CD4-positive, alpha-beta T cell treated with Interleukin-21 for 1 hour (primary cell): ENCODE results near the gene PCBP2.
A peak's percentile ranks its signal among the peaks of the same experiment; 100 is the strongest.

Experiments used
- DNase-seq: peaks from one replicate; pipeline ENCODE4 v3.0.0-alpha.2; 2020

The PCBP2 gene

DNA sequence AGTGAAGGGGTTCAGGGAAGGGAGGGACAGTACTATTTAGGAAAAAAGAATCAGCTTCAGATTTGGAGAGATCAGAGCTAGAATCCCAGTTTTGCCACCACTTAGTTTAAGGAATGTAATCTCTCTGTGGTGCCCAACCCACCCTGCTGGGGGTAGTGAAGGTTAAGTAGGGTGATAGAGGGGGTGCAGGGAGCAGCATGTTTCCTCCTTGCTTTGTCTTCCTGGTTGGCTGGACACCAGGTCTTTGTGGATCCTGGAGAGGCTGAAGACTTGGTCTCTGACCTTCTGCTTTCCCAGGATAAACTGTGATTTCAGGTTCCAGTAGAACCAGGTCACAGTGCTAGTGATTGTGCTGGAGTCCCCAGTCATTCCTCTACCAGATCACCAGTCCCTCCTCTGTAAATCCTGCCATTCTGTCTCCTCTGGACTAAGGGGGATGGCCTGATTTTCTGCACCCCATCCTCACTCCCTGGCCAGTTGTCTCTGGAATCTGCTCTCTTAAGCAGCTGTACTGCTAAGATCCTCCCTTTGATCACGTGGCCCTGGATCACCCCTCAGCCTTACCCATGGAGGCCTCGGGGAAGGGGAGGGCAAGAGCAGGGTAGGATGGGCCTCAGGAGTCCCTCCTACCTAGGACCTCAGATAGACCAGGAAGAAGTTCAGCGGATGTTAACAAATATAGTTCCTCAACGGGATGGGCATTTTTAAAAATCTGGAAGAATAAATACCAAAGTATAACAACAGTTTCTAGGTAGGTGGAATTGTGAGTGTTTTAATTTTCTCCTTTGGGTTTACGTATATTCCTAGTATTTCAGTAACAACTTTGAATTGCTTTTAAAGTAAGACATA lies 44.2 kb downstream of the PCBP2 start:
- DNase-seq, result no peak

DNA sequence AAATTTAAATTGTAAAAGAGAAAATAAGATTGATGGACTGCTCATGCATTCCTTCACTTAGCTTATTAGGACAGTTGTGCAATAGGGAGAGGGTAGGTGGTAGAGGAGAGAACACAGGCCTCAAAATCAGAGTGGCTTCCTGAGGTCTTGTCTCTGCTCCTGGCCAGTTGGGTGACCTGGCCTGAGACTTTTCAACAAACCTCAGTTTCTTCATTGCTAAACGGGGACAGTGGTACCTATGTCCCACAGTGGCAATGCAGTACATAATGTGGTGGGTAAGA lies 44.8 kb downstream of the PCBP2 start:
- no peak for DNase-seq

DNA sequence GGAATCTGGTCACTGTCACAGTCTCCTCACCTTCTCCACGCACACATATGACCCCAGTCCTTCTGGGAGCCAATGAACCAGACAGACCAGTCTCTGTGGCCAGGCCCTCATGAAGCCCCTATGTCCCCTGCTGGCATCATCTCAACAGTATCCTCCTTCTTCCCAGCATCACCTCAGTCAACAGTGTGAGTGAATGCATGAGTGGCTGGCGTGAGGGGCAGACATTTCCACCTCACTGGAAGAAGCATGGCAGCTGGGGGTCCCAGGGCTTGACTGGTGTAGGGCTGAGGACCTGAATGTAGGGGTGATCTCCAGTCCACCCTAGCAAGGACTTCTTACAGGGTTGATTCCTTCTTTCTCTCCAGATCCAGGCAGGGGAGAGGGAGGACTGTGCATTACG lies 45.6 kb downstream of the PCBP2 start:
- no peak for DNase-seq

DNA sequence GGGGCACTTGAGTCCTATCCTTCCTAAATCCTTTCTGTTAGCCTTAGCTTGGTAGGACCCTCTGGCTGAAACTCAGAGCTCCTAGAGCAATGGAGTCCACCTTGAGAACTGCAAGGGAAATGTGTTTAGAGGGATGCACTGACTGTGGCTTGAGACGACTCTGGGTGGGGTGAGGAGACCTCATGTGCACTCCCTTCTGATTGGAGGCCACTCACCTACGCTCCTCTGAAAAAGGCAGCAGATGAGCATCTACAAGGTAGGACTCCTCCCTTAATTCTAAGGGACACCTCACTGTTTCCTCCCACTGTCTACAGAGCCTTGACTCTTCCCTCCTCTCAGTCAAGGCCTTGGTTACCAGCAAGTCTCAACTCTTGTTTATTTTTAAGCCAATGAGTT lies 46.3 kb downstream of the PCBP2 start:
- peak; percentile 28 for DNase-seq

DNA sequence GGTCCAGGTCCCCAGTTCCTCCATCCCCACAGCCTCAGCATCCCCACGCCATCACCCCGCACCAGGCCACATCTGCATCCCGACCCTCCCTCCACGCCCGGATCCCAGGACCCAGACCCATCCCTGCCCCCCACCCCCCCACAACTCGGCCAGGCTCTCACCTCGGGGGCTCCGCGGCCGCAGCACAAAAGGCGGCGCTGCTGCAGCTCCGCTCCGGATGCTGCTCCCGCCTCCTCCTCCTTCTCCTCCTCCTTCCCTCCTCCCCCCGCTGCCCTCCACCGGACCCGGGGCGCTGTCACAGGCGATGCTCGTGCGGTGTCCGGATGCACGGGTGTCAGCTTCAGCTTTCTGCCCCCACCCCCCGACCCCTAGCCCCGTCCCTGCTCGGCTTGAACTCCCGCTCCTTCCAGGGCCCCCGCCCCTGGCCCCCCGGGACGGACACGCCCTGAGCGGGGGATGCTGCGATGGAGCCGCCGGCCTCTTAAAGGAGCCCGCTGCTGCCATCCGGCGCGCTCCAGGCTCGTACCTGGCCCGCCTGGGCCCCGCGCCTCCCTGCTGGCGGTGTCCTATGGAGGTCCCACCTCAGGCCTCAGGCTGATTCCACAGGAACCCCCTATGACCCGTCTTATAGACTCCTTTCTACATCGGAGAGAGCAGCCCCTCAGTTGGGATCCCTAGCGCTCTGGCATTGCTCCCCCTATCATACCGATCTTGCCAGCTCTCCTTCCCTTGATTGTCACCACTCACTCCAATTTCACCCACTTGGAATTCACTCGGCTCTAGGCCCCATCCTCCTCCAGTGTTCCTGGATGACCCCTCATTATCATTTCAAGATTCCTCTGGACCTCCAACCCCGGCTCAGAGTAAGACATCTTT lies 47.6 kb downstream of the PCBP2 start, which contains the start of gene MAP3K12:
Gene MAP3K12 (minus strand): TSS at position 193 of the 876 bp plus-strand sequence. CDS start 12,067 bp downstream, outside the sequence.
- peak; percentile 69 for DNase-seq

DNA sequence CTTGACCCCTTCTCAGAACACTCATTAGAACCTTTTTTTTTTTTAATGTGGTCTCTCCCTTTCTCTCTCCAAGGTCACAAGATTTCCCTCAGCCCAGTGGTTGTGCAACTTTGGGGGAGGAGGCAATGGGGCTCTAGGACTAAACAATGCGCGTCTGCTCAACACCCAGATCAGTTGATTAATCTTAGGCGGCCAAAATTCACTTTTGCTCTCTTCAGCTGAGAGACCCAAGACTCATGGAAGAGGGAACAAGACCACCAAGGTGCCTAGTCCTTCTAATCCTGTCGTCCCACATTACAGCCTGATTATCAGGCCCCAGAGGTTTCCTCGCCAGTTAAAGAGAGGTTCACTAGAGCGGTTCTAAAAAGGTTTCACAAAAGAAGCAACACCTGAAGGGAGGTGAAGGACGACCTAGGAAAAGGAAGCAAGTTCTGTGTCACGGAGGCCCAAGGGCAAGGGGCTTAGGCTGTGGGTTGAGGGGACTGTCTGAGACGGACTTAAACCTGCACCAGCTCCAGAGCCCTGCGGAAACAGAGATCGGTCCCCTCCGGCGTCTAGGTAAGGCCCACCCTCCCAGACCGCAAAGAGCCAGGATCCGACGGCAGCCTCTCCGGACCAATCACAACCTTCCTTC lies 48.4 kb downstream of the PCBP2 start:
- DNase-seq, result peak; percentile 46

DNA sequence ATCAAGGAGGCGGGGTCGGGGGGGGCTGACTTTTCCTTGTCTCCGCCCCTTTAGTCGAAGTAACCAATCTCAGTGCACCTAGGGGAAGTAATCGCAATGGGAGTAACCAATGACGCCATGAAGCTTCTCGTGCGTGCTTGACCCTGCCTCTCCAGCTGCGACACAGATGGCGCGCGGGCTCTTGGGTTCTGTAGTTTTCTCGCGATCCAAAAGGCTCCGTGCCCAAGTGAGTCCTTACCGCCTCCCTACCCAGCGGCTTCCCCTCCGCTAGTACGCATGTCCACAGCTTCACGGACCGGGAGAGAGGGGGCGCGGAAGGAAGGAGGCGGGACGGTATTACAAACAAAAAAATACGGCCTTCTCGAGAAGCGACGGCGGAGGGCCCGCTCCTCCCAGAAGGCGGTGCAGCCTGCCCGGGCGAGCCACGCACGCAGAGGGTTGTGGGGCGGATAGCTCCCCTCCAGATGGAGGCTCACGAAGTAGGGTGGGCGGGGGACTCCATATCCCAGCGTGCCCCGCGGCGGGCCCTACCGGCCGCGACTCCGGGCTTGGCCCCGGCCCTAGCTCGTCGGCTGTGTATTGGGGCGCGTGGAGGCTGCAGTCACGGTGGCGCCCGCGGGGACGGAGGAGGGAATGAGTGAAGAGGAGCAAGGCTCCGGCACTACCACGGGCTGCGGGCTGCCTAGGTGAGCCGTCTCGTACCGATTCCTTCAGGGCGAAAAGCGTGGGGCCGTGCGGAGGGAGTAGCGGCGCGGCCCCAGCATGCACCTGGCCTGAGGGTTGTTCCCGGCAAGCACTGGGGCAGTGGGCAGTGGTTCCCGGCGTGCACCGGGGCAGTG lies 49.1 kb downstream of the PCBP2 start, which contains the start of gene TARBP2:
Gene TARBP2 (plus strand): TSS at position 508 of the 839 bp plus-strand sequence. CDS start 126 bp downstream, at position 634.
- DNase-seq, result peak; percentile 100

DNA sequence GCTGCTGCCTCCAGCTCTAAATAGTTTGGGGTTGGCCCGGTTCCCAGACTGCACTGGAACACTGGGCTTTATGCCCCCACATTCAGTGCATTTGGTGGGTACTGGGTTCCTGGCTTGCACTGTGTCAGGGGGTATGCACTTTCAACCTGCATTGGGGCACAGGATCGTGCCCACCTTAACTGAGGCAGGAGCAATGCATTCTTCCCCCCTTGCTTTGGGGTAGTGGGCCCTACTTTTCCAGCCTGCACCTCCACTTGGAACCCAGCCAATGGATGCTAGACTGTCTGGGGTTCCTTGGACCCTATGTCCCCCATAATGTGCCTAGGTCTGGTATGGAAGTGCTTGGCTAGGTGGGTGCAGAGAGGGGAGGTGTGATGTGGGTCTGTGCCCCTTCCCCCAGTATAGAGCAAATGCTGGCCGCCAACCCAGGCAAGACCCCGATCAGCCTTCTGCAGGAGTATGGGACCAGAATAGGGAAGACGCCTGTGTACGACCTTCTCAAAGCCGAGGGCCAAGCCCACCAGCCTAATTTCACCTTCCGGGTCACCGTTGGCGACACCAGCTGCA lies 49.8 kb downstream of the PCBP2 start:
- DNase-seq, result no peak

DNA sequence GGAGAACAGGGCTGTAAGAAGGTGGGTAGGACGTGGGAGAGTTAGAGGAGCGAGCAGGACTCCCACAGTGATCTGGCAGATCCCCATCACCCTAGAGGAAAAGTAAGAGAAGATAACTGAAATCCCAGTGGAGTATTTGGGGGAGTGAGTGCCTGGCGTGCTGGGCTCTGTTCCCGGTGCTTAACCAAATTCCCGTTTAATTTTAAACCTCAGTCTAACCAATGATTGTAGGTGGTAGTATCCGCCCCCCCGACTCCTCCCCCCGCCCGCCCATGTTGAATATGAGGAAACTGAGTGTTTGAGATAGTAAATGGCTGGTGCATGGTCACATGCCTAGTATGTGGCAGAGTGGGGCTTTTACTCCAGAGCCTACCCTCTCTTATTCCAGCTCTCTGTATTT lies 50.4 kb downstream of the PCBP2 start:
- no peak for DNase-seq

DNA sequence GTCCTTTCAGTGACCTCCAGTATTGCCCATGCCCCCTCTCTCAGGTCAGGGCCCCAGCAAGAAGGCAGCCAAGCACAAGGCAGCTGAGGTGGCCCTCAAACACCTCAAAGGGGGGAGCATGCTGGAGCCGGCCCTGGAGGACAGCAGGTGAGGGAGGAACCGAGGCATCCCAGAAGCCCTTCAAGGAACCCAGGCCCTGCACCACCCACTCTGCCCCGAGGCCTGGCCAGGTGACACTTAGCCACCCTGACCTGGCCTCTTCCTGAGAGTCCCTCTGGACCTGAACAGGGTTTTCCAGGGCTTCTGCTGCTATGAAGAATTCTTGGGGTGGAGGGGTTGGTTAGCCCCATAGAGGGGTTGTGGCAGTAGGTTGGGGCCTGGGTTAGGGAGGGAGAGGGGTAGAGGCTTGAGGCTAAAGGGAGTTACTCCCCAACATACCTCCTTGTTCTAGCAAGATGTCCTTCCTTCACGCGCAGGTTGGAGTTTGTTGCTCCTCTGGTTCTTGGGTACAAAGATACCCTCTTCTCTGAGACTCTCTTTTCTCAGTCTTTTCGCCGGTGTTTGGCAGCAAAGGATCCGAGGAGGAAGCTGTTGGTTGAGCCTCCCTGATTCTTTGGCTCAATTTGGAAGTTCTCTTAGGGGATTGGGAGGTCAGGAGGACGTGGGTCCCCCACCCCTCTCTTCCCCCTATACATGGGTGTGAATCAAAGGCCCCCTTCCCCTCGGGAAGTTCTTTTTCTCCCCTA lies 51.3 kb downstream of the PCBP2 start:
- no peak for DNase-seq

DNA sequence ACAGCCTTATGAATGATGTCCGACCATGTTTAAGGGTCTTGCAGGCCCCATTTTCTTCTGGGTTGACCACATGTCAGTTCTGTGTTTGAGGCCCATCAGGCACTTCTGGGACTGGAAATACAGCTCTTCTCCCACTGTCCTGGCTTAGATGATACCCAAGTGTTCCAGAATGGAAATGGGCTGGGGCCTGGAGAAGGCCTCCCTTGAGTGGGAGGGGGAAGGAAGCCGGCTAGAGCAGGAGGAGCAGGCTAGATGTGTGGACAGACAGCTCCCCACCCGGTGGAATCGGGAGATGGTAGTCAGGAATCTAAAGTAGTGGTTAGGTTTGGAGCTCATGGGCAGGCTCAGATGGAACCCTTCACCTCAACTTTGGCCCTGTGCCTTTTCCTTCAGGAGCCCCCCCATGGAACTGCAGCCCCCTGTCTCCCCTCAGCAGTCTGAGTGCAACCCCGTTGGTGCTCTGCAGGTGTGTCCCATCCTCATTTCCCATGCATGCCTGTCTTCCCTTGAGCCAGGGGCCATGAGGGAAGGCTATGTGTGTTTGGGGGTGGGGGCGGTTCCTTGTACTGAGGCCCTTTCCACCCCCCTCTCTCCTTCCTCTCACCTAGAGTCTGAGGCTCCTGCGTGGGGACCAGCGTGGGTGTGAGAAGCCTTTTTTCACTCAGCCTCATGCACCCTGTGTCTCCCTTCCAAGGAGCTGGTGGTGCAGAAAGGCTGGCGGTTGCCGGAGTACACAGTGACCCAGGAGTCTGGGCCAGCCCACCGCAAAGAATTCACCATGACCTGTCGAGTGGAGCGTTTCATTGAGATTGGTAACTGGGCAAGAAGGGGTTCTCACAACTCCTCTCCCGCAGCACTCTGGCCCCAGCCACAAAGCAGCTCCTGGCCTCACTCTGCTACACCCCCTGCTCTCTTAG lies 52.4 kb downstream of the PCBP2 start:
- no peak for DNase-seq

DNA sequence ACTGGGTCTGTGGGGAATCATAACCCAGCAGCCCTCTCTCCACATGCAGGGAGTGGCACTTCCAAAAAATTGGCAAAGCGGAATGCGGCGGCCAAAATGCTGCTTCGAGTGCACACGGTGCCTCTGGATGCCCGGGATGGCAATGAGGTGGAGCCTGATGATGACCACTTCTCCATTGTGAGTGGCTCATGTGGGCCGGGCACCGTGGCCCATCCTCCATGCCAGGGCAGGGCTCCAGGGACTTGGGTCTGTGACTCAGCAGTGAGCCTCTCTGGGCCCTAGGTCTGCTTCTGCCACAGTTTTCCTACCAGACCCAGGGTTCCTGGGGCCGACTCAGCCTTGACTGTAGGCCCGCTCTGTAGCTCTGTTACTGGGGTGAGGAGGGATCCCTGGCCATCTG lies 53.2 kb downstream of the PCBP2 start:
- no peak for DNase-seq

DNA sequence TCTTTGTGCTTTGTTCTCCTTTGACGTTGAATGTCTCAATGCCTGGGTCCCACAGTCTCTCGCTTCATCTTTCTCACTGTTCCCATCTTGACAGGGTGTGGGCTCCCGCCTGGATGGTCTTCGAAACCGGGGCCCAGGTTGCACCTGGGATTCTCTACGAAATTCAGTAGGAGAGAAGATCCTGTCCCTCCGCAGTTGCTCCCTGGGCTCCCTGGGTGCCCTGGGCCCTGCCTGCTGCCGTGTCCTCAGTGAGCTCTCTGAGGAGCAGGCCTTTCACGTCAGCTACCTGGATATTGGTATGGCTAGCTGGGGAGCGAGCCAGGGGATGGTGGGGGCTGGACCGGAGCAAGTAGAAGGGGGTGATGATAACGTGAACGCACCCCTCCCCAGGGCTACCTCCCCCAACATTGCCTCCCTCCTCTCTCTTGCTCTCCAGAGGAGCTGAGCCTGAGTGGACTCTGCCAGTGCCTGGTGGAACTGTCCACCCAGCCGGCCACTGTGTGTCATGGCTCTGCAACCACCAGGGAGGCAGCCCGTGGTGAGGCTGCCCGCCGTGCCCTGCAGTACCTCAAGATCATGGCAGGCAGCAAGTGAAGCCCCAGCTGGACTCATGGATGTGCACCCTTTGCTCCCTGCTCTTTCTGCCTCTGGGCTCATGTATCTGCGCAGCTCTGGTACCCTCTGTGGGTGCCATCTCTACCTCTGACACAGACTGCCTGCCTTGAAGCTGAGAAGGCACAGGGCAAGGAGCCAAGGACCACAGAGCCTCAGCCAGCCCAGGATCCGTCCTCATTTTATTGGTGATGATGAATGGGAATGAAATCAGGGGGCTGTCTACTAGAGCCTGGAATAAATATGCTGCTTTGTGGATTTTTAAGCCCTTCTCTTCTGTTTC lies 53.9 kb downstream of the PCBP2 start:
- no peak for DNase-seq

DNA sequence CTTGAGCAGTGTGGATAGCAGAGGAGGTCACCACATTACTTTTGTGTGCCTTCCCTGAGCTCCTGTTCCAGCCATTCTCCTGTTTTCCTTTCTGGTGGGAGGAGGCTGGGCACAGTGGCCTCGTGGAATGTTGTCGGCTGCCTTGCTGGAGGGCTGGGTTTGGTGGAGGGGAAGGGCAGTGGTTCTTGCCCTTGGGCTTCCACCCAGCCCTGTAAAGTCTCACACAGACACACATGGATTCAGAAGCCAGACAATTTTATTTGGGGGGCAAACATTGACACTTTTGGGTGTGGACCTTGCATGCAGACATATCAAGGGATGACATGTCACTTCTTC lies 54.5 kb downstream of the PCBP2 start:
- DNase-seq, result no peak

DNA sequence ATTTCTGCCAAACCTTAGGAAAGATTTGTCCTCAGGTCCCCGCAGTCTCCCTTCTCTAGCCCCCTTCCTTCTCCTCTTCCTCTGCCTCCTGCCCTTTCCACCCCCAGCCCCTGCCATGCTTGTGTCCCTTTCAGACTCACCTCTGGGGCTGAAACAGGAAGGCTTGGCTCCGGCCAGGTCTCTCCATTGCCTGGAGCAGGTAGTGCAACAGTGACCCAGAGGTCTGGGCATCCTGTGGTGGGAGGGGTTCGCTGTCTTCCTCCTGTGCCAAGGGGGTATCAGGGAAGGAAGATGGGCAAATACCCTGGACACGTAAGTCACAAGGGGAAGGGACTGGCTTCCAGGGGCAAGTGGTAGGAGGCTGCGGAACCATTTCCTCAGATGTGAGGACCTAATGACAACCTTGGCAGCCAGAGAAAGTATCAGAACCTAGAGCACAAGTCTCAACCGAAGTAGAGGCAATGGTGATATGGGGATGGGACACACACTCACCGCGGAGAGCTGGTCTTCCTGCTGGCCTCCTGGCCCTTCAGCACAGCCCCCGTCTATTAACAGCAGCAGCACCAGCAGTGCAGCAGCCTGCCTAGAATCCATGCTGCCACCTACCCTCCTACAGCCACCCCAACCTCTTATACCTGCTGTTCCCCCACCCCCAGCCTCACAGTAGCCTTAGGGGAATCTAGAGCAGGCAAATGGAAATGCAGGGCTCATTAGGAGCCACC lies 55.1 kb downstream of the PCBP2 start, which contains the start of gene NPFF:
Gene NPFF (minus strand): TSS at position 604 of the 722 bp plus-strand sequence. CDS start 10 bp downstream, at position 594.
- DNase-seq, result no peak

DNA sequence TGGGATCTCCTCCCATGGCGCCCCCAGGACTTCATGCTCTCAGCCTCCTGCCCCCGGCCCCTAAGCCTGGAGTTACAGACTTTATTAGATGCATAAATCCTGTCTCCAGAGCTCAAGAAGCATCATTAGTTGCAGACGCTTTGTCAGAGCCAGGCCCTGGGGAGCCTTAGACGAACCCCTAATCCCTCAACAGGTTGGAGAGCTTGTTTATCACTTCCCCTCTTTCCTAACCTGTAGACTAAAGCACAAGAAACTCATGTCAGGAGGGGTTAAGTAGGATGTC lies 55.6 kb downstream of the PCBP2 start:
- DNase-seq, result no peak

DNA sequence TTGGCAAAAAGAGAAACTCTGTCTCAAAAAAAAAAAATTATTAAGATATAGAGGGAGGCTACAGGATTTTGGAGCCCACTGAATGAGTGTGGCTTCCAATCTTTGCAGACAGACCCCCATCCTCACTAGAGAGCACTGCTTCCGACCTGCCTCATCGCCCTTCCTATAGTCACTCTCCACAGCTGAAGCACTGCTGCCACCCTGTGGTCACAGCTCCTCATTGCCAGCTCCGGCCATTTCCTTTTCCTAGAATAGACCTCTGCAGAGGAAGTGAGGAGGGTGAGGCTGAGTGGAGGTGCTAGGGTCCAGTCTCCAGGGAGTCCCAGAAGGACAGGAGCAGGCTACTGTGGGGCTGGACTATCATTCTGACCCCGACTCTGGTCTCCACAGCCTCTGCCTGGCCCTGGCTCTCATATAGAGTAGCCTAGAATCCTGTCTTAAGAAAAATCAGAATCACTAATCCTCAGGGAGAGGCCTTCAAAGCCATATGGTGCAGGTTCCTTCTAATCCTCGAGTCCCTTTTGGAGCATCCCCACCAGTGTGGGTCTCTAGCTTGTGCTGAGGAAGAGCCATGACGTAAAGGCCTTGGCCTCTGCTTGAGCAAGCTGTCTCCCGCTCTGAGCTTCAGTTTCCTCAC lies 56.8 kb downstream of the PCBP2 start:
- DNase-seq, result peak; percentile 86

DNA sequence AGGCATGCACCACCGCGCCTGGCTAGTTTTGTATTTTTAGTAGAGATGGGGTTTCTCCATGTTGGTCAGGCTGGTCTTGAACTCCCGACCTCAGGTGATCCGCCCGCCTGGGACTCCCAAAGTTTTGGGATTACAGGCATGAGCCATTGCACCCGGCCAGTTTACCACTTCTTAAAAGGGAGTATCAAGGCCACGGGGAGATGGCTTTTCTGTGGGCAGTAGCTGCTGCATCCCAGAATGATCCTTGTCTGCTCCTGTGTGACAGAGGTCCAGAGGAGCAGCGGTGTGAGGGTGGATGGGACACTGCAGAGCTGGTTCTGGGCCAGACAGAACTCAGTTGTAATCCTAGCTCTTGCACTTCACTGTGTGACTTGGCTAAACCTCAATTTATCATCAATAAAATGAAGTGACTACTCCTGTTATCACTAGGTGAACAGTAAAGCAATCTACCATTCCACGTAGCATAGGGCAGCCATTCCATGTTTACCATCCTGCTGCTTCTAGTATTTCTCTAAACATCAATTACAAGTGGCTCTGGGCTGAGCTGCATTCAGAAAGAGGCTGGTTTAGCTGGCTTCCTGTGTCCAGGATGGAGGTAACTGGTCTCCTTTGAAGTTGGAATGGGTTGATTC lies 58.4 kb downstream of the PCBP2 start:
- no peak for DNase-seq
